SKM-1 (cell line): Measurements from ENCODE around the gene ITCH.

Source experiments
- DNase-seq: peaks from one replicate; lab custom pipeline; 2025; ENCODE audit not compliant: unreplicated experiment; lab: John Stamatoyannopoulos, UW

Gene ITCH

GRCh38 chr20:34526466-34526865, 163.4 kb downstream of the ITCH start:
- no peak for DNase-seq

GRCh38 chr20:34527016-34527415, 163.9 kb downstream of the ITCH start:
- DNase-seq, result no peak

- DNase-seq, result no peak
These were observed 165.8 kb downstream of the ITCH start for GRCh38 chr20:34528921-34529297.

GRCh38 chr20:34529742-34530141, 166.7 kb downstream of the ITCH start:
- DNase-seq, result no peak

- DNase-seq, result no peak
These were observed 167.3 kb downstream of the ITCH start for GRCh38 chr20:34530342-34530741.

- DNase-seq, result no peak
These were observed 168.7 kb downstream of the ITCH start for GRCh38 chr20:34531608-34532265.

GRCh38 chr20:34532320-34532719, 169.2 kb downstream of the ITCH start:
- DNase-seq, result no peak

GRCh38 chr20:34532756-34533155, 169.7 kb downstream of the ITCH start:
- no peak for DNase-seq

- DNase-seq, result no peak
These were observed 171.5 kb downstream of the ITCH start for GRCh38 chr20:34534391-34535165.

- DNase-seq, result no peak
These were observed 172.3 kb downstream of the ITCH start for GRCh38 chr20:34535301-34535840.

GRCh38 chr20:34535857-34536256, 172.8 kb downstream of the ITCH start:
- DNase-seq, result no peak

- DNase-seq, result peak; percentile 21
These were observed 173.8 kb downstream of the ITCH start for GRCh38 chr20:34536798-34537394.

GRCh38 chr20:34537651-34538050, 174.6 kb downstream of the ITCH start:
- DNase-seq, result no peak

- DNase-seq, result peak; percentile 54
These were observed 175.6 kb downstream of the ITCH start for GRCh38 chr20:34538671-34539123.

GRCh38 chr20:34539756-34540155, 176.7 kb downstream of the ITCH start:
- DNase-seq, result no peak

GRCh38 chr20:34540596-34541263, 177.7 kb downstream of the ITCH start:
- no peak for DNase-seq

GRCh38 chr20:34541264-34541901, 178.3 kb downstream of the ITCH start:
- DNase-seq, result no peak

- DNase-seq, result no peak
These were observed 178.8 kb downstream of the ITCH start for GRCh38 chr20:34541917-34542316.

GRCh38 chr20:34542439-34542838, 179.4 kb downstream of the ITCH start:
- no peak for DNase-seq

- no peak for DNase-seq
These were observed 180.5 kb downstream of the ITCH start for GRCh38 chr20:34543463-34544056.
